Cortex of kidney (tissue), 1 donor: ENCODE results near the gene CNGA4.

ENCODE experiments used
- DNase-seq: peaks from one replicate; lab custom pipeline; 2025; lab: John Stamatoyannopoulos, UW

Gene CNGA4, protein sequence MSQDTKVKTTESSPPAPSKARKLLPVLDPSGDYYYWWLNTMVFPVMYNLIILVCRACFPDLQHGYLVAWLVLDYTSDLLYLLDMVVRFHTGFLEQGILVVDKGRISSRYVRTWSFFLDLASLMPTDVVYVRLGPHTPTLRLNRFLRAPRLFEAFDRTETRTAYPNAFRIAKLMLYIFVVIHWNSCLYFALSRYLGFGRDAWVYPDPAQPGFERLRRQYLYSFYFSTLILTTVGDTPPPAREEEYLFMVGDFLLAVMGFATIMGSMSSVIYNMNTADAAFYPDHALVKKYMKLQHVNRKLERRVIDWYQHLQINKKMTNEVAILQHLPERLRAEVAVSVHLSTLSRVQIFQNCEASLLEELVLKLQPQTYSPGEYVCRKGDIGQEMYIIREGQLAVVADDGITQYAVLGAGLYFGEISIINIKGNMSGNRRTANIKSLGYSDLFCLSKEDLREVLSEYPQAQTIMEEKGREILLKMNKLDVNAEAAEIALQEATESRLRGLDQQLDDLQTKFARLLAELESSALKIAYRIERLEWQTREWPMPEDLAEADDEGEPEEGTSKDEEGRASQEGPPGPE

DNA sequence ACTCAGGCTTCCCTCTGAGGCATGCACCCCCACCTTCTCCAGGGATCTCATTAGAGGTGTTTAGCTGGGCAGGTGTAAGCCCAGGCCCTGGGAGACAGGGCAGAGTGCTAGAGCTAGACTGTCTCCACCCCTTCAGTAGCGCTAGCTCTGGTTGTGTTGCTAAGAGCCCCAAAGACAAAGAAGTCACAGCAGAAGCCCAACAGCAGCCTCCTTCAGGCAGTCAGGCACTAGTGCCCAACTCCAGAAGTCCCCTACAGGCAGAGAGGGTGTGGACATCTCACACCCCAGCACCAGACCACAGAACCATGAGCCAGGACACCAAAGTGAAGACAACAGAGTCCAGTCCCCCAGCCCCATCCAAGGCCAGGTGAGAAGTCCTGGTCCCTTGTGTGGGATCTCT lies at the start of gene CNGA4:
Gene CNGA4, plus strand, starts transcription at position 188 of the 400 bp plus-strand sequence. Its CDS starts 118 bp downstream, at position 306.
- no peak for DNase-seq

DNA sequence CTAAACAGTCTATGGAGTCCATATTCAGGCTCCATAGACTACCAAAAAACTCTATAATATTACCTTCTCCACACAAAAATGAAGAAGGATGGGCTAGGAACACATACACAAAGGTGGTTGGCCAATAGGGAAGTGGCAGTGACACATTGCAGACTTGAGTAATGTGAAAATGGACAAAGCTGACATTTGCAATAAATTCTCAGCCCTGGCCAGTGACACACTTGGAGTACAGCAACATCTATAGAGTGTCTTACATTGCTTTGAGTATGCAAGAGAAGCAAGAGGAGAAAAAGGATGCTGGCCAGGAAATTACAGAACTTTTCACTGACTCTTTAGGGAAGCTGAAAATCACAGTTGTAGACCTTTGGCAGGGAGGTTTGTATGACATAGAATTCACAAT lies 47.1 kb upstream of the CNGA4 start:
- DNase-seq, result no peak

DNA sequence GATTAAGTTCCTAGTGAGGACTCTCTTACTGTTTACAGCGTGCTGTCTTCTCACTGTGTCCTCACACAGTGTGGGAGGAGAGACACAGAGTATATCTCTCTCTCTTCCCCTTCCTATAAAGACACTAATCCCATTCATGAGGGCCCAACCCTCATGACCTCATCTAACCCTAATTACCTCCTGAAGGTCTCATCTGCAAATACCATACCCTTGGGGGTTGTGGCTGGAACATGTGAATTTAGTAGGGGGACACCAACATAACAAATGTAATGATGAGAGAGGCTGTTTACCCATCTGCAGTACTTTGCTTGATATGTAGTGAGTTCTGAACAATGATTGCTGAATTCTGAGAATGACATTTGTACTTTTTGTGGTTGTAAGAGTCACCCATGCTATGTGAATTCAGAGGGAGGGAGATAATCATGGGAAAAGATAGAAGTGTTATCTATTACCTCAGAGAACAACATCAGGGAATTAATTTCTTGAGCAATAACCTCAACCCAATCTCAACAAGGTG lies 44.8 kb upstream of the CNGA4 start:
- DNase-seq, result no peak

DNA sequence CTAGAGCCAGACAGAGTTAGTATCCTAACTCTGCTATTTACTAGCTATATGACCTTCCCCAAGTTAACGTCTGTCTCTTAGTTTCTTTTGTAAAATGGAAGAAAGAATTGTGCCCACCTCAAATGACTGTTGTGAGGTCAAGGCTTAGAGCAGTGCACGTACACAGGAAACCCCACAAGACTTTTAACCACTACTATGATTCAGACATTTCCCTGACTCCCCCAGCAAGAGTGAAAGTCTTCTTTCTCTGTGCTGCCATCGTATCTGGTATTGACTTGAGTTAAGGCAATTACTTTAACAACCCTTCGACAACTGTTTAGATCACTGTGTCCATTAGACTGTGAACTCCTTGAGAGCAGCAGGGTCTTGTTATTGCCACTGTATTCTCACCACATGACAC lies 42.5 kb upstream of the CNGA4 start:
- DNase-seq, result no peak

DNA sequence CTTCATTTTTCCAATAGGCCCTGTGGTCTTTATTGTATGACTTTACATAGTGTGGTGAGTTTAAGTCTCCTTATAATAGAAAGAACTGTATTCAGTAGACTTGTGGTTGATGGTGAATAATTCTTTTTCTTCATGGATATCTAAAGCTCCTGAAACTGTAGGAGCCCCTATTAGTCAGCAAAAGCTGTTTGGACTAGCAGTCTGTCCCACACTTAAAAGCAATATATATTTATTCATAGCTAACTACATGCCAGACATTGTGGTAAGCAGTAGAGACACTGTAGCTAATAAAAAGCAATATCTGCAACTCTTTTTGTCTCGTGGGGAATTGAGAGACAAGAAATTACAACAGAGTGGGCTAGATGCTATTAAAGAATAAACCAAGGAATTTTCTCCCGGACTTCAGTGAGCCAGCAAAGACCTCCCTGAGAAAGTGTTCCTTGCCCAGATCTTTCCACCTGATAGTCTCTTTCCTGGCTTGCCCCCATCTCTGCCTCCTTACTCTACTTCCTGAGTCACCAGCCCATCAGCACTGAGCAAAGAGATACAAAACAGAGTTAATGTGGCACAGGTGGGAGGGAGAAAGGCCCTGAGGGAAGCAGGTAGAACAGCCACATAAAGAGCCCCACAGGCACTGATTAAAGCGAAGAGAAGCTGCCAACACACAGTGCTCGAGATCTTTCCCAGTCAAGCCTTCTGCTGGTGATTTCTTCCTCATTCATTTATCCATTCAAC lies 41.3 kb upstream of the CNGA4 start:
- DNase-seq, result no peak

DNA sequence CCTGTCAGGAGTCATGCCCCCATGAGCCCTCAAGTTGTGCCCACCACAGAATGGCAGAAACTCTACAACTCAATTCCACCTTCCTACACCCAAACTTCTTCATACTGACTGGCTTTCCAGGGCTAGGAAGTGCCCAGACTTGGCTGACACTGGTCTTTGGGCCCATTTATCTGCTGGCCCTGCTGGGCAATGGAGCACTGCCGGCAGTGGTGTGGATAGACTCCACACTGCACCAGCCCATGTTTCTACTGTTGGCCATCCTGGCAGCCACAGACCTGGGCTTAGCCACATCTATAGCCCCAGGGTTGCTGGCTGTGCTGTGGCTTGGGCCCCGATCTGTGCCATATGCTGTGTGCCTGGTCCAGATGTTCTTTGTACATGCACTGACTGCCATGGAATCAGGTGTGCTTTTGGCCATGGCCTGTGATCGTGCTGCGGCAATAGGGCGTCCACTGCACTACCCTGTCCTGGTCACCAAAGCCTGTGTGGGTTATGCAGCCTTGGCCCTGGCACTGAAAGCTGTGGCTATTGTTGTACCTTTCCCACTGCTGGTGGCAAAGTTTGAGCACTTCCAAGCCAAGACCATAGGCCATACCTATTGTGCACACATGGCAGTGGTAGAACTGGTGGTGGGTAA lies 39.6 kb upstream of the CNGA4 start, which contains the start of gene OR52W1:
Gene OR52W1, plus strand, starts transcription at position 51 of the 637 bp plus-strand sequence. Its CDS starts 0 bp downstream, at position 51.
- no peak for DNase-seq

DNA sequence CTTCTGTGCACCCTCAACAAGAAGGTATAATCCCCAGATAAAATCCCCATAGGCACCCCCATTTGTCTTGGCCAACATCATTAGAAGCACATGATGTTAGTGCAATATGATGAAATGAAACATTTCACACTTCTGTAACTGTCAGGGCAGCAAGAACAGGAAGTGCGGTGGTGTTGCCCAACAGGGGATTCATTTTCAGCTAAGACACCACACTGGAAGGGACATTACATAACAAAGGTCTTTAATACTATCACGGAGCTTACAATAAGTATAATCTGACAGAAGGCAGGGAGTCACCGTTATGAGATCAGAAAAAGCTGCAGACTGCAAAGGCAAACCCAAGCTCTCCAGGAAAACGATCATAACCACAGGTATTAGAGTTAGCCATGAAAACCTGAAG lies 37.9 kb upstream of the CNGA4 start:
- no peak for DNase-seq

DNA sequence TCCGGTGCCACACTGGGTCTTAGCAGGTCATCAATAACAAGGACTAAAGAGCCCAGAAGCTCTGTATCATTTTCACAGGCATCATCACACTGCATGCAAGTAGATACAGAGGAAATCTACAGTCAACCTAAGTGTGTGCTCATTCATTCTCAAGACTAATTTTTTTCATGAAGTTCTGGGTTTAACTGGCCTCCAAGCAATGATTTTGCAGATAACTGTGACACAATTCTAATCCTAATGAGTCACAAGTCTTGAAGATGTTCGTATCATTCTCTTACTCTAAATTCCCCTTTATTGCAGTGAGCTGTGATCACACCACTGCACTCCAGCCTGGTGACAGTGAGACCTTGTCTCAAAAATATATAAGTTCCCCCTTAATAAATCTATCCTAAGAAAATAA lies 37.4 kb upstream of the CNGA4 start:
- DNase-seq, result no peak

DNA sequence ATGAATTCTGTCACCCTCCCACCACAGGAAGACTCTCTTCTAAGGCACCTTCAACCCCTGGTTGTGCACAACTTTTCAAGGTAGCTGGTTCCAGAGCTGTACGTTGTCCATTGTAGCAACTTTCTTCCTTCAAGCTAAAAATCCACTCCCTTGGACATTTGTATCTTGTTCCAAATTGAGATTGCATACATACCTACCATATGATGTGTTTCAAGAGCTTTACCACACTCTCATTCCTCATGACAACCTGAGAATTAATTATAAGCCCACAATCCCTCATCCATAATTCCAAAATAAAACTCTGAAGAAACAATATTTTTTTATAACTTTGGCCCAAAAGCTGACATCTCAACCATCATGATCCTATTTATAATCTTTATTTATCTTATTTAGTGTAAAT lies 36.8 kb upstream of the CNGA4 start:
- no peak for DNase-seq

DNA sequence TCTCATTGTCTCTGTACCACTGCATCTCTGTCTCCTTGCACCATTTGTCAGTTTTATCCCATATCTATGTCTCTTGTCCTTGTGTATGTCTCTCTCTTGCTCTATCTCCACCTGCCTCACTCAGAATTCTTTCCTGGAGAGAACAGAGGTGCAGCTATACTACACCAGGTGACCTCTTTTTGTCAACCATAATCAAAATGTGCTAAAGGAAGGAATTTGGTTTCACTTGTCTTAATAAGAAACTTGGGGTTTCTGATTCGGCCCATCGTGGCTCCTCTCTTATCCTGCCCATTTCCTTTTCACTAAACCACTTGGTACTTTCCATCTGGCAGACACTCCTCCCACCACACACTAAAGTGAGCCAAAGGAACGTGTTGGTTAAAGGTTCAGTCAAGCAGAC lies 35.6 kb upstream of the CNGA4 start:
- no peak for DNase-seq

DNA sequence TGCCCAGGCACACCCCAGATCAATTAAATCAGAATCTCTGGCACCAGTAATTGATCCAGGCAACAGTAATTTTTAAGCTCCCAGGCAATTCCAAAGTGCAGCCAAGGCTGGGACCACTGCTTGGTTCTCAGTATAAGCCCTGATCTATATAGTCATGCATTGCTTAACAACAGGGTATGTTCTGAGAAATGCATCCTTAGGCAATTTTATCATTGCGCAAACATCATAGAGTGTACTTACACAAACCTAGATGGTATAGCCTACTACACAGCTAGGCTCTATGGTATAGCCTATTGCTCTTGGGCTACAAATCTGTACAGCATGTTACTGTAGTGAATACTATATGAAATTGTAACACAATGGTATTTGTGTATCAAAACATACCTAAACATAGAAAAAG lies 34.2 kb upstream of the CNGA4 start:
- no peak for DNase-seq

DNA sequence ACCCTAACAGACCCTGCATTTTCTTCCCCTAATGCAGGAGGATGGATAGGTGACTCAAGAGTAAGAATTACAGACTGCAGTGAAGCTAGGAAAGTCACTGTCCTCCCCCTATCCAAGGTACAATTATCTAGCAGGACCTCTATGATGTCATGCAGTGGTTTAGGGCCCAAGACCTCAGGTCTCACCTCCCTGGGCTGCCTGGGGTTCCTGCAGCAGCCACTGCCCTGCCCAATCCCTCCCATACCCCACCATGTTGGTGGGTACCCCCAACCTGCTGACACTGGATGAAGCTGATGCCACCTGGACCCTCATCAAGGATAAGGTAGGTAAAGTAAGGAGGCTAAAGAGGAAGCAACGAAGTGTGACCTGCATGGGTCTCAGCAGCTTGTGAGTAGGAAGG lies 33.5 kb upstream of the CNGA4 start, which contains the start of gene C11orf42:
Gene C11orf42, plus strand, starts transcription at position 192 of the 400 bp plus-strand sequence. Its CDS starts 59 bp downstream, at position 251.
- no peak for DNase-seq

DNA sequence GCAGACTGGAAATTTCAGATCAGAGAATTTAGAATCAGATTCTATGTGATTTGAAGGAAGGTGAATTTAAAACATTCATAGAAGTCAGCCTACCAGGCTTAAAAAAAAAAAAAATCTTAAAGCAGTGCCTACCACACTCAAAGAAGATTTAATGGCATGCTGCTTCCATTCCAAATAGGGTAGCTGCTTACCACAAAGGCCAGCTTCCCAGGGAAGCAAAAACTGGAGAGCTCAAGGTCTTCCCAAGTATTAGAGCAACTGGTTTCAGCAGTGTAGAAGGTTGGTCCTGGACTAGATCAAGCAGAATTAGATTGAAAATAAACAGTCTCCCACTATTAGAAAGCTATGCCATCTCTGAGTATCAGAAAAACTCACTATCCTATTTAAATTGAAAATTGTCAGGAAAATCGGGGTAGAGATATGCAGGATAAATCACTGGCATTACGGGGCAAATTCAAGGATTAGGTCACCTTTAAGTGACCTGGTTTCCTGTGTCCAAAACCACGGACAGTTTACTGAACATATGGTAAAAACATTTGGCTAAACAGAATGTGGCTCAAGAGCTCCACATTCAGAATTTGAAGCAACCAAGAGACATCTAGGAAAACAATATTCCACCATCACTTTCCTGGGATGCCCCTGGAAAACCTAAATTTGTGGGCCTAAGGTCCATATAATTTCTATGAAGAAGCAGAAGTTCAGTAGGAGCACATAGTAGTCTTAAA lies 32.3 kb upstream of the CNGA4 start:
- DNase-seq, result no peak

DNA sequence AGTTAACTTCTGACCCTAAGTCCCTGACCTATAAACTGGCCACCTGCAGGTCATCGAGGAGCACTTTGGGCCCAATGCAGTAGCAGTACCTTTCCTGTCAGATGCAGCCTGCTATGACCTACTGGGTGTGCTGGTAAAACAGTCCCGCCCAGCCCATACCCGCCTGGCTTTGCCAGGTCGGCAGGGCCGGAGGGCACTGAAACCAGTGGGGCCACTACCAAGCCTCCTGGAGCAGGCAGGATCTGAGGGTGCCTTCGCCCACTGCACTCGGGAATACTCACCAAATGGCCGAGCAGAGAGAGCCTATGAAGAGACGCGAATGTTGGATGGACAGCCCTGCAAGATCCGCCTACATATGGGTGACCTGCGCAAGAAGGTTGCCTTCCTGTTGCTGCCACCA lies 29.1 kb upstream of the CNGA4 start:
- no peak for DNase-seq

DNA sequence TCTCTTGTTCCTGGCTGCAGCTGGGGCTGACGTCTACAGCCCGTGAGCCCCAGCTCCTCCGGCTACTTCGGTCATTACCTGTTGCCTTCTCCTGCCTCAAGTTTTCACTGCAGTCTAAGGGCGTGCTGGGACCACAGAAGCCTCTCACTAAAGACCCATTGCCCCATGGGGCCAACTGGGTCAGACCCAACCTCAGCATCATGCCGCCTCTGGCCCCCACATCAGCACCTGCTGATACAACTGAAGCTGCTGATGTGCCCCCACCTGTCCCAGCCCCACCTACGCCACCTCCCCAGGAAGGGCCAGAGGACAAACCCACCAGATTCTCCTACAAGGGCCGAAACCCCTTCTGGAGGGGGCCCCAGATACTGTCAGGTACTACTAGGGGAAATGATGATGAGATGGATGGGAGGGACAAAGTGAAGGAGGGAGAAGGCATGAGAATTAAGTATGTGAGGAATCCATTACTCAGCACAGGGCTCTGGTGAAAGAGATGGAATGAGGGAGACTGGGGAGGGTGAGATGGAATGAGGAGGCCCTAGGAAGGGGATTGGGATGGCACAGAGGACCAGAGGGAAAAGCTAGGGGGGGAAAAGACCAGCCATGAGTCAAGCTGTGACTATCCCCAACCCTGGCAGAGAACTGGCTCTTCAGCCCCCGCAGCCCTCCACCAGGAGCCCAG lies 28.5 kb upstream of the CNGA4 start:
- no peak for DNase-seq

DNA sequence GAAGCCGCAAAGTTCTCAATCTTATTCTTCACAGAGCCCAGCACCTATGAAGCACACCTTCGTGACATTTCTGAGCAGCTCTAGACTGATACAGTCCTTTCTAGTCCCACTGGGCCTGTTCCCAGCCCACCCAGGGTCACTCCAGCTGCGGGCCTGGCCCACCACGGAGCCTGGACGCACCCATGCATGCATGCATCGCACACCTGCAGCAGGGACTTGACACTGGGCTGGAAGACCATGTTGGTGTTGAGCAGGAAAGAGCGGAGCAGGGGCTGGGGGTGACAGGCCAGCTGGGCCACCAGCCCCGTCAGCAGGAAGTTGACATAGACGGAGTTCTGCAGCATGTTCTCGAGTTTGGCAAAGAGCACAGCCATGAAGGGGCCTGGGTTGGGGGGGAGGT lies 24.4 kb upstream of the CNGA4 start:
- DNase-seq, result no peak

DNA sequence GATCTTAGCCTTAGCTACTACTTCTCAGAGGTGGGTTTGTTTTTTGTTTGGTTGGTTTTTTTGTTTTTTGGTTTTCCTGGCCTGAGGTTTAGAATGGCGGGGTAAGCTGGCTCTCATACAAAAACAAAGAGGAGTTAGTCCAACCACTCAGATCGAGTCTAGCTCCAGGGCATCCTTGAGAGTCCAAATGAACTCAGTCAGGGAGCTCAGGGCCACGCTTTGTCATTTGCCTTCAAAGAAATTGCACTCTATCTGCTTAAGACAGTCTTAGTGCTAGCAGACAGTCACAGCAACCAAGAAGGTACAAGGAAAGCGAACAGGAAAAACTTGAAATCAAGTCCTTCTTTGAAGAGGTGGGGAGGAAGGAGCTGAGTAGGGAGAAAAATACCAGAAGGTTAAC lies 22.4 kb upstream of the CNGA4 start:
- no peak for DNase-seq

DNA sequence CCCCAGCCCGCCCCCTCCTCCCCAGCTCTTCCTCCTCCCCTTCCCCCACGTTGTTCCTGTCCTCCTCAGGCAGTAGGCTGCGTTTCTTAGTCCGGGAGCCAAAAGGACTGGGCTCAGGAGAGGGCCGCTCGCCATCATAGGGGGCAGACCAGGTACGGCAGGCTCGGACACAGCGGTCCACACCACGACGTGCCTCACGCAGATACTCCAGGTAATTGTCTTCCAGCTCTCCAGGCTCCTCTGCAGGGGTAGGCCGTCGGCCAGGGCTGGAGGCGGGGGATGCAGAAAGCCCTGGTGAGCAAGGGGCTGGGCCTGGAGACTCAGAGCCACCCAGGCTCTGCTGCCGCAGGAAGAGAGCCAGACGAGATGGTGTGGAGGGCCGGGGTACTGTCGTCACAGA lies 21.2 kb upstream of the CNGA4 start:
- no peak for DNase-seq

DNA sequence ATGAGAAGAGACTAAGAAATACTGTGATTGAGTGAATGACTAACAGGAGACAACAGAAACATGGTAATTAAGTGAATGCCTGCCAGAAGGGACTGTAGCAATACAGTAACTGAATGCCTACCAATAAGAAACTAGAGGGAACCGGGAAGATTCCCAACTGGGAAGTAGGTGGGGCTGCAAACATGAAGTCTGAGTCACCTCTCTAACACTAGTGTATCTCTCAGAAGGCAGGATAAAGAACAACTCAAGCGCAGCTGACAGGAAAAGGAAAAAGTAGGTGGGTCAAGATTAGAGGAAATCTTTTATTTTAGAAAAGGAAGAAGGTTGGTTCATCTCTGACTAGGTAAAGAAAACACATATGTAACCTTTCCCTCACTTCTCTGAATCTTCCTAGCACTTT lies 19.5 kb upstream of the CNGA4 start:
- DNase-seq, result no peak

DNA sequence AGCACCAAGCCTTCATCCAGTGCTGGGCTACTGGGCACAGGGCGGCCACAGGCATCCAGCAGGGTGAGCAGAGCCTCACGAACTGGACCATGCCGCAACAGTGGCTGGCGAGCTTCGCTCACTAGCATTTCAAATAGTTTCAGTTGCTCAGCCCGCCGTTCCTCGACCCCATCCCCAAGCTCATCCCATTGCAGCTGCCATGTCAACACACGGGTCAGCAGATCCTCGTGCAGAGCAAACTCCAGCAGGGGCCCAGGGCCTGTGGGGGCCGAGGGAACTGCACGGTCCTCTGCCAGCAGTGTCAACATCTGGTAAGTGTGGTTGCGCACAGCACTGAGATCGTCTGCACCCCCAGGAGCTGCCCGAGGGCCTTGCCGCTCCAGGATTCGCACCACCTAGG lies 15.0 kb upstream of the CNGA4 start:
- no peak for DNase-seq

DNA sequence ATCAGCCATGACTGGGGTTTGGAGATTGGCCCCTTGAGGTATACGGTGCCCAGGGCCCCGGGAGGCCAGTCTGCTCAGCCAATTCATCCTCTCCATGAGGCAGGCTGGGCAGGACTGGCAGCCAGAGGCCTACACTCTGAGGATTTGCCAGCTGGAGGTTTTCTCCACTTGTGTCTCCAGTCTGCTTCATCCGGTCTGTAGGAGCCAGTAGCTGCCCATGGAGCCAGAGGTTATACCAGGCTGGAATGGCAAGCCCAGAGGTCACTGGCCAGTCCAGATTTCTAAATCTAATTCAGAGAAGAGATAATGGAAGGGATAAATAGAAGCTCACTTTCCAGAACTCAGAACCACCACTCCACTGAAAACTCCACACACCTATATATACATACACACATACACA lies 14.5 kb upstream of the CNGA4 start:
- DNase-seq, result no peak
